GM23338 (cell line): ENCODE results near the gene EPHA4. TPM values are rescaled to one million over a fixed set of nuclear protein-coding genes. Genes with fewer than 3 reads are reported as not detected.

Experiments
- ATAC-seq: fragments of 200-7000 bp; cut with Tn5 transposase; 3 replicates; pipeline ENCODE4 v1.9.1; 2020
- DNase-seq: peaks from one replicate; pipeline ENCODE4 v3.0.0-alpha.2; 2015; ENCODE audit warnings: low spot score
- H2AFZ ChIP-seq: fragments of 200-600 bp; sonication (generic); 2 replicates; pipeline ENCODE4 v1.8.0; 2016; ENCODE audit warnings: antibody characterized with exemption, mild to moderate bottlenecking, moderate library complexity
- H3F3A ChIP-seq: fragments of 200-600 bp; sonication (generic); replicated peaks from 2 replicates; pipeline ENCODE4 v1.8.0; 2017; ENCODE audit warnings: antibody characterized with exemption, mixed run types, low read depth
- H3K27ac ChIP-seq: fragments of 200-600 bp; sonication (generic); 2 replicates; pipeline ENCODE4 v1.6.1; 2016; ENCODE audit warnings: low read depth
- H3K27me3 ChIP-seq: fragments of 200-600 bp; sonication (generic); 2 replicates; pipeline ENCODE4 v1.8.0; 2016; ENCODE audit warnings: mild to moderate bottlenecking, mixed run types, moderate library complexity; ENCODE audit not compliant: insufficient read depth
- H3K36me3 ChIP-seq: fragments of 200-600 bp; sonication (generic); 2 replicates; pipeline ENCODE4 v1.8.0; 2016; ENCODE audit warnings: mild to moderate bottlenecking; ENCODE audit not compliant: insufficient read depth
- H3K4me1 ChIP-seq: fragments of 200-600 bp; sonication (generic); 2 replicates; pipeline ENCODE4 v1.8.0; 2016; ENCODE audit warnings: mild to moderate bottlenecking, moderate library complexity; ENCODE audit not compliant: insufficient read depth
- H3K4me2 ChIP-seq: fragments of 200-600 bp; sonication (generic); 2 replicates; pipeline ENCODE4 v1.7.1; 2017; ENCODE audit warnings: mixed run types
- H3K4me3 ChIP-seq: fragments of 200-600 bp; sonication (generic); 2 replicates; pipeline ENCODE4 v1.6.1; 2016; ENCODE audit warnings: mixed run types
- H3K79me2 ChIP-seq: fragments of 200-600 bp; sonication (generic); replicated peaks from 2 replicates; pipeline ENCODE4 v1.8.0; 2017; ENCODE audit warnings: mild to moderate bottlenecking; ENCODE audit not compliant: insufficient read depth
- H3K9me2 ChIP-seq: fragments of 200-600 bp; sonication (generic); 2 replicates; pipeline ENCODE4 v1.8.0; 2017; ENCODE audit not compliant: insufficient read depth
- H4K20me1 ChIP-seq: fragments of 200-600 bp; sonication (generic); replicated peaks from 2 replicates; pipeline ENCODE4 v1.8.0; 2017; ENCODE audit warnings: mild to moderate bottlenecking; ENCODE audit not compliant: insufficient read depth
- H3K27ac Mint-ChIP-seq: 2 replicates; pipeline ENCODE4 v1.8.0; 2020; ENCODE audit warnings: inconsistent platforms, mild to moderate bottlenecking, moderate library complexity, mixed read lengths
- H3K27me3 Mint-ChIP-seq: 3 replicates; pipeline ENCODE4 v1.8.0; 2022; ENCODE audit warnings: low read depth, mild to moderate bottlenecking, moderate library complexity, mixed read lengths, inconsistent platforms; ENCODE audit not compliant: insufficient read depth, poor library complexity
- H3K36me3 Mint-ChIP-seq: 3 replicates; pipeline ENCODE4 v1.8.0; 2021; ENCODE audit warnings: low read depth, mild to moderate bottlenecking, inconsistent platforms, moderate library complexity, mixed read lengths
- H3K4me1 Mint-ChIP-seq: 3 replicates; pipeline ENCODE4 v1.8.0; 2020; ENCODE audit warnings: mild to moderate bottlenecking, inconsistent platforms, mixed read lengths
- H3K4me3 Mint-ChIP-seq: 3 replicates; pipeline ENCODE4 v1.8.0; 2021; ENCODE audit warnings: moderate library complexity, mild to moderate bottlenecking, inconsistent platforms, mixed read lengths
- H3K9me3 Mint-ChIP-seq: 3 replicates; pipeline ENCODE4 v1.8.0; 2020; ENCODE audit warnings: moderate library complexity, mild to moderate bottlenecking, inconsistent platforms, mixed read lengths
- CREB1 ChIP-seq: fragments of 250-450 bp; sonication (Bioruptor Pico); IDR thresholded peaks from 2 replicates; pipeline ENCODE4 v1.5.0; 2020; ENCODE audit warnings: low read depth, mild to moderate bottlenecking, moderate library complexity
- CTCF ChIP-seq, 2 experiments: fragments of 200-600 bp in 1 of 2; sonication (generic) in 1 of 2; conservative IDR thresholded peaks; 2 replicates each; pipeline versions ENCODE4 v1.5.1 to v1.6.1; 2016 to 2017; ENCODE audit warnings: antibody characterized with exemption in 2 of 2, low read depth in 2 of 2, mild to moderate bottlenecking in 2 of 2, moderate library complexity in 1 of 2
- ETS1 ChIP-seq: IDR thresholded peaks from 2 replicates; pipeline ENCODE4 v1.6.1; 2016; ENCODE audit warnings: antibody characterized with exemption
- EZH2 ChIP-seq: fragments of 200-600 bp; sonication (generic); IDR thresholded peaks from one replicate; pipeline ENCODE4 v1.8.0; 2017; ENCODE audit warnings: antibody characterized with exemption, mild to moderate bottlenecking, low read depth; ENCODE audit not compliant: unreplicated experiment
- EZH2phosphoT487 ChIP-seq: fragments of 200-600 bp; sonication (generic); IDR thresholded peaks from one replicate; pipeline ENCODE4 v1.8.1; 2018; ENCODE audit warnings: antibody characterized with exemption; ENCODE audit not compliant: unreplicated experiment
- JUNB ChIP-seq: IDR thresholded peaks from one replicate; pipeline ENCODE4 v1.6.1; 2016; ENCODE audit warnings: antibody characterized with exemption; ENCODE audit not compliant: unreplicated experiment
- NANOG ChIP-seq: IDR thresholded peaks from 2 replicates; pipeline ENCODE4 v1.6.1; 2016; ENCODE audit warnings: antibody characterized with exemption, borderline replicate concordance
- POLR2AphosphoS5 ChIP-seq: IDR thresholded peaks from 2 replicates; pipeline ENCODE4 v1.6.1; 2016; ENCODE audit warnings: antibody characterized with exemption, low read depth
- REST ChIP-seq: IDR thresholded peaks from one replicate; pipeline ENCODE4 v1.6.1; 2018; ENCODE audit warnings: antibody characterized with exemption; ENCODE audit not compliant: unreplicated experiment
- STAT1 ChIP-seq: IDR thresholded peaks from one replicate; pipeline ENCODE4 v1.6.1; 2016; ENCODE audit warnings: antibody characterized with exemption; ENCODE audit not compliant: unreplicated experiment
- ZNF114 ChIP-seq: fragments of 250-450 bp; sonication (Bioruptor Pico); IDR thresholded peaks from 2 replicates; pipeline ENCODE4 v1.5.0; 2020; ENCODE audit warnings: mild to moderate bottlenecking, moderate library complexity
- ZNF331 ChIP-seq: fragments of 250-450 bp; sonication (Bioruptor Pico); IDR thresholded peaks from 2 replicates; pipeline ENCODE4 v1.5.0; 2020; ENCODE audit warnings: low read depth, mild to moderate bottlenecking, moderate library complexity
- ZNF462 ChIP-seq: fragments of 250-450 bp; sonication (Bioruptor Pico); IDR thresholded peaks from 2 replicates; pipeline ENCODE4 v1.5.0; 2020; ENCODE audit warnings: mild to moderate bottlenecking, moderate library complexity
- polyA plus RNA-seq: library from polyadenylated mRNA; unstranded; fragments of >200 nt; fragmentation: Nextera tagmentation; extraction: Ambion mirVana; gene quantifications from 2 replicates; pipeline ENCODE4 v1.2.1, GENCODE V29; 2016
- total RNA-seq: library from RNA; depleted of rRNA; stranded (reverse); fragments of >200 nt; shearing (Covaris generic); gene quantifications from 2 replicates; pipeline ENCODE4 v1.2.3, GENCODE V29; 2014

The EPHA4 gene
- total and polyA plus RNA-seq, 2 experiments from 2014 or later, result 4.1 to 6.2 TPM

- Histone ChIP-seq H3K4me2 (no peak overlapping the region), H3F3A (no peaks in the 10 kb centered on the region), H3K36me3 (no peaks in the 10 kb centered on the region), H3K27me3 (no peaks in the 10 kb centered on the region), H3K79me2 (no peaks in the 10 kb centered on the region), H3K27ac (no peak overlapping the region), H3K9me2 (no peaks in the 10 kb centered on the region), H4K20me1 (no peaks in the 10 kb centered on the region), H3K4me3 (no peak overlapping the region), H2AFZ (no peak overlapping the region), H3K4me1 (no peaks in the 10 kb centered on the region)
- ATAC-seq, result no peak
- Mint-ChIP-seq H3K4me3 (no peak overlapping the region), H3K9me3 (no peaks in the 10 kb centered on the region), H3K36me3 (no peaks in the 10 kb centered on the region), H3K4me1 (peaks cover 2% of the 10 kb centered on the region; the same call in 2 of the 3 replicates), H3K27ac (no peak overlapping the region), H3K27me3 (no peaks in the 10 kb centered on the region)
- no peak for TF ChIP-seq POLR2AphosphoS5
- no peak for TF ChIP-seq EZH2
- TF ChIP-seq ETS1, result no peak
- TF ChIP-seq CREB1 (CRISPR knock-in tag), result no peak
- no peak for TF ChIP-seq REST
- TF ChIP-seq EZH2phosphoT487, result no peak
- no peak for TF ChIP-seq ZNF331 (CRISPR knock-in tag)
- TF ChIP-seq CTCF (conservative IDR thresholded peaks at IDR 0.05; ENCODE audit: low read depth in 2 of 2), result no peak
- no peak for TF ChIP-seq NANOG
- TF ChIP-seq ZNF114 (CRISPR knock-in tag), result no peak
- no peak for TF ChIP-seq ZNF462 (CRISPR knock-in tag)
- no peak for TF ChIP-seq STAT1
- no peak for TF ChIP-seq JUNB
- no peak for DNase-seq
Measured at GRCh38 chr2:221488136-221488807, 83.8 kb downstream of the EPHA4 start.
